Smooth muscle cell (in vitro differentiated cells): ENCODE measurements around the gene HDAC5. TPM values are rescaled to one million over a fixed set of nuclear protein-coding genes. Genes with fewer than 3 reads are reported as not detected.
A peak's percentile ranks its signal among the peaks of the same experiment; 100 is the strongest.

Experiments
- DNase-seq: peaks from one replicate; lab custom pipeline; 2025; ENCODE audit not compliant: unreplicated experiment; lab: John Stamatoyannopoulos, UW
- H2AFZ ChIP-seq: fragments of 200-600 bp; sonication (generic); 2 replicates; pipeline ENCODE4 v1.6.0; 2016; ENCODE audit warnings: antibody characterized with exemption, low read depth, mild to moderate bottlenecking
- H3F3A ChIP-seq: fragments of 200-600 bp; sonication (generic); 2 replicates; pipeline ENCODE4 v1.6.0; 2017; ENCODE audit warnings: antibody characterized with exemption, low read depth
- H3K27ac ChIP-seq: fragments of 200-600 bp; sonication (generic); 2 replicates; pipeline ENCODE4 v1.5.1; 2016; ENCODE audit warnings: low read depth, mild to moderate bottlenecking
- H3K27me3 ChIP-seq: fragments of 200-600 bp; sonication (generic); 2 replicates; pipeline ENCODE4 v1.6.1; 2016; ENCODE audit warnings: low read depth, mild to moderate bottlenecking
- H3K36me3 ChIP-seq: fragments of 200-600 bp; sonication (generic); 2 replicates; pipeline ENCODE4 v1.5.1; 2016; ENCODE audit warnings: low read depth
- H3K4me1 ChIP-seq: fragments of 200-600 bp; sonication (generic); 2 replicates; pipeline ENCODE4 v1.5.1; 2016; ENCODE audit warnings: low read depth
- H3K4me2 ChIP-seq: fragments of 200-600 bp; sonication (generic); 2 replicates; pipeline ENCODE4 v1.6.0; 2016; ENCODE audit warnings: mild to moderate bottlenecking
- H3K4me3 ChIP-seq: fragments of 200-600 bp; sonication (generic); 2 replicates; pipeline ENCODE4 v1.5.1; 2016; ENCODE audit warnings: mild to moderate bottlenecking
- H3K79me2 ChIP-seq: fragments of 200-600 bp; sonication (generic); 2 replicates; pipeline ENCODE4 v1.6.0; 2016; ENCODE audit warnings: low read depth, mild to moderate bottlenecking
- H3K9ac ChIP-seq: fragments of 200-600 bp; sonication (generic); 2 replicates; pipeline ENCODE4 v1.6.0; 2016; ENCODE audit warnings: low read depth
- H3K9me3 ChIP-seq: fragments of 200-600 bp; sonication (generic); replicated peaks from 2 replicates; pipeline ENCODE4 v1.5.1; 2016; ENCODE audit warnings: low read depth
- H4K20me1 ChIP-seq: fragments of 200-600 bp; sonication (generic); 2 replicates; pipeline ENCODE4 v1.6.0; 2016; ENCODE audit warnings: low read depth
- CTCF ChIP-seq: fragments of 200-600 bp; sonication (generic); IDR thresholded peaks from 2 replicates; pipeline ENCODE4 v1.5.1; 2017; ENCODE audit warnings: borderline replicate concordance, mild to moderate bottlenecking, antibody characterized with exemption; ENCODE audit not compliant: insufficient read depth, poor library complexity, severe bottlenecking
- WGBS: methylation state at CpG from one replicate; pipeline ENCODE4 v1.1.7; 2016; ENCODE audit warnings: low lambda C conversion rate; 5-methylcytosine and 5-hydroxymethylcytosine counted together
- polyA plus RNA-seq: library from polyadenylated mRNA; unstranded; fragments of >200 nt; fragmentation: Nextera tagmentation; extraction: Ambion mirVana; gene quantifications from 2 replicates; pipeline ENCODE4 v1.2.1, GENCODE V29; 2016
- total RNA-seq: library from RNA; depleted of rRNA; stranded (reverse); fragments of >200 nt; gene quantifications from 2 replicates; pipeline ENCODE4 v1.2.3, GENCODE V29; 2014

Gene HDAC5
- total and polyA plus RNA-seq, 2 experiments from 2014 or later: 52.6 to 65.3 TPM

GRCh38 chr17:44044071-44044470 is 79.4 kb downstream of the HDAC5 start:
- H3K4me1 ChIP-seq: no peaks in the 10 kb centered on the region
- no peak overlapping the region for H3K9ac ChIP-seq
- H3K9me3 ChIP-seq: no peaks in the 10 kb centered on the region
- no peak for DNase-seq
- H3K4me3 ChIP-seq: no peak overlapping the region
- TF ChIP-seq CTCF: no peak
- H3K36me3 ChIP-seq: peaks cover 2% of the 10 kb centered on the region
- no peaks in the 10 kb centered on the region for H3K27me3 ChIP-seq
- peaks cover 90% of the 10 kb centered on the region for H4K20me1 ChIP-seq
- peaks cover 18% of the 10 kb centered on the region for H3F3A ChIP-seq
- peak overlapping the region; percentile 65 for H3K27ac ChIP-seq
- no peak overlapping the region for H3K4me2 ChIP-seq
- peaks cover 88% of the 10 kb centered on the region for H3K79me2 ChIP-seq
- no peak overlapping the region for H2AFZ ChIP-seq
- 94% methylated on average over 1 of the region's 1 CpG for WGBS

- Histone ChIP-seq H3F3A (peaks cover 18% of the 10 kb centered on the region), H3K4me3 (no peak overlapping the region), H3K36me3 (no peaks in the 10 kb centered on the region), H3K27me3 (no peaks in the 10 kb centered on the region), H3K9ac (no peak overlapping the region), H4K20me1 (peaks cover 90% of the 10 kb centered on the region), H3K4me2 (no peak overlapping the region), H3K27ac (peak overlapping the region; percentile 65), H3K9me3 (no peaks in the 10 kb centered on the region), H2AFZ (no peak overlapping the region), H3K4me1 (no peaks in the 10 kb centered on the region), H3K79me2 (peaks cover 88% of the 10 kb centered on the region)
- no peak for TF ChIP-seq CTCF
- DNase-seq: no peak
- 61% methylated on average over 4 of the region's 4 CpGs for WGBS
Measured at GRCh38 chr17:44043272-44043696, 80.2 kb downstream of the HDAC5 start.

GRCh38 chr17:44039829-44040635 is 83.4 kb downstream of the HDAC5 start:
- Histone ChIP-seq H3K4me3 (no peak overlapping the region), H3K27me3 (no peaks in the 10 kb centered on the region), H3K79me2 (peaks cover 68% of the 10 kb centered on the region), H3K36me3 (peaks cover 7% of the 10 kb centered on the region), H3K4me1 (no peaks in the 10 kb centered on the region), H3K27ac (peak overlapping the region; percentile 41), H3F3A (peaks cover 8% of the 10 kb centered on the region), H2AFZ (no peak overlapping the region), H4K20me1 (peaks cover 77% of the 10 kb centered on the region), H3K9ac (no peak overlapping the region), H3K9me3 (no peaks in the 10 kb centered on the region), H3K4me2 (no peak overlapping the region)
- no peak for DNase-seq
- 84% methylated on average over 6 of the region's 6 CpGs for WGBS
- TF ChIP-seq CTCF: no peak

GRCh38 chr17:44038604-44039011 is 84.8 kb downstream of the HDAC5 start:
- Histone ChIP-seq H3K79me2 (peaks cover 56% of the 10 kb centered on the region), H3K27ac (no peak overlapping the region), H4K20me1 (peaks cover 63% of the 10 kb centered on the region), H3K27me3 (no peaks in the 10 kb centered on the region), H3K4me1 (no peaks in the 10 kb centered on the region), H3K4me3 (no peak overlapping the region), H3K4me2 (no peak overlapping the region), H2AFZ (no peak overlapping the region), H3K9me3 (no peaks in the 10 kb centered on the region), H3K36me3 (peaks cover 7% of the 10 kb centered on the region), H3F3A (peaks cover 6% of the 10 kb centered on the region), H3K9ac (no peak overlapping the region)
- 95% methylated on average over 3 of the region's 3 CpGs for WGBS
- no peak for DNase-seq
- no peak for TF ChIP-seq CTCF
